NCI-H345 treated with DMSO at 0.1 percent for 48 hours (cell line): ENCODE measurements around the gene KCNMA1.
"Not testable (repeated sequence)": the region's sequence is repeated elsewhere in the genome, so short reads cannot be mapped to it uniquely, and the experiment has no call there.

ENCODE experiments used
- DNase-seq: peaks from one replicate; lab custom pipeline; 2025; ENCODE audit not compliant: unreplicated experiment; lab: John Stamatoyannopoulos, UW

Gene KCNMA1

DNA sequence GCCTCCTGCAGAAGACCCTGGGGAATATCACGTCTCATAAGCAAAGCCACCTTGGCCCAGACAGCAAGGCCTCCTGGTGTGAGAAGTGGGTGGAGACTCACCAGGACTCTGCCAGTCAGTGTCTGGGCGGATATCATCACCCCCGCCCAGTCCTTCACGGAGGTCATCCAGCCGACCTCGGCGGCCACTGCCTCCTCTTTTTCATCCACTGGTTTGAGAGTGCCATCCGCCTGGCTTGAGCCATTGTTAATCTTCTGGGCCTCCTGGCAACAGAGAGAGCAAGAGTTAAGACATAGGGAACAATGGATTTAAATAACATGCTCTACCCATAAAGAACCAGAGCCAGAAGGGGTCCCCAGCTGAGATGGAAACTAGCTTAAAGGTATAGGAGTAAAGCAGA is 233.8 kb downstream of the KCNMA1 start:
- DNase-seq = no peak

DNA sequence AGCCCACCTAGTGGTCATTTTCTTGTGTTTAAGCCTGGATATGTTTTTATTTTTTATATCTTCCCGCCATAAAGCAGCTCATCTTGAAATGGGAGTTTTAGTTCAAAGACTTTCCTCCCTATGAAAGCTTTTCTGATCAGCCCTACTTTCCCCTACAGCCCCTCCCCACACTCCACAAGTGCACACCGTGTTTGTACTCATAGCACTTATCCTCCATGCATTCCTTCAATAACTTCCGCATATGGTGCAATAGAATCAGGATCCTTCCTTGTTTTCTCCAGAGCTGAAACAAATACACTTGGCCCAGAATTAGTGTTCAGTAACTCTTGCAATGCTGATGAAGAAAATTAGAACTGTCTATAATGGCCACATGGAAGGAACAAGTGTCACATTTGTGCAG is 235.9 kb downstream of the KCNMA1 start:
- DNase-seq = no peak

DNA sequence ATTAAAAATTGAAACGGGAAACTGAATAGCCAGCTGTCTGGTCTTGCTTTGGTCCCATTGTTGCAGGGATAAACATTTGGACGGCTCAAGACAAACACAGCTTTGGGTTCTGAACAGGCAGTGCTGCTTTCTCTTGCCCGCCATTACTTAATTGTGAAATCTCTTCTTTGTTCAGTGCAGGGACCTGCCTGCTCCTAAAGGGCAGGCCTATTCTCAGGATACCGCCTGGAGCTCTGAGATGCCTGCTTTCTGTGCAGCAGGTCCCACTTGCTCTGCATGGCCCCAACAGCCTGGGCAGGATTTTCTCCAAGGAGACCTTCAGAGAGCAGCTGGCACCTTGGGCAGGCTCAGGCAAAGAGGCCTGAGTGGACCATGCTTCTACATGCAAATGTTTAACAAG is 237.6 kb downstream of the KCNMA1 start:
- DNase-seq = peak; percentile 45

DNA sequence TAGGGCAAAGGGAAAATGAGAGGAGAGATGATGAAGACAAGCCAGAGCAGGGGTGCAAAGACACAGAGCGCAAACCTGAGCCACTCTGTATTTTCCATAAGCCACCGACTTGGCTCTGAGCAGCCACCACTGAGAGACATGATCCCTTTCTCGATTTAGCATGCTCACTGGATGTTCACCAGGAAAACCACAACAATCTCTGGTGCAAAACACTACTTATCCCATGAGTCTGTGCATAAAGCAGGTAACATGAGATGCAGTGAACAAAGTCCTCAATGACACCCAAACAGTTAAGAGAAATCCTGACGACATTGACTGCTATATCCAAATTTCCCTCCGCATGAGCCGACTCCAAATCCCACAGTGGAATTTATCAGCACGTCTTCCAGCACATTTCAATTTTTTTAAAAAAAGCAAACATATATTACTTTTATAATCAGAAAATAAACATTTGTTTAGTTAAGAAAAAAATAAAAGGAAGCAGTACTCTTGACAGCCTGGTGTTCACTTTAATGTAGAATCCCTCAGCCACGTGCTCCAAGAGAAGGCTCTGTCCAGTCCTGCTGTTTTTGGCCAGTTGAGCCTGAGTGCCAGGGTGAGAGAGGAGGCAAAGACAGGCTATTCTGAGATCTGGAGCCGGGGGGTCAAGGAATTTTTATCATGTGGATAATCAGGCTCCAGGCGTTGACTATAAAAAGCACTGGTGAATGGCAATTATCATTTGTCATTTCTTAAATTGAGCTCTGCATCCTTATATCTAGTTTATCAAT is 238.4 kb downstream of the KCNMA1 start:
- DNase-seq = no peak

DNA sequence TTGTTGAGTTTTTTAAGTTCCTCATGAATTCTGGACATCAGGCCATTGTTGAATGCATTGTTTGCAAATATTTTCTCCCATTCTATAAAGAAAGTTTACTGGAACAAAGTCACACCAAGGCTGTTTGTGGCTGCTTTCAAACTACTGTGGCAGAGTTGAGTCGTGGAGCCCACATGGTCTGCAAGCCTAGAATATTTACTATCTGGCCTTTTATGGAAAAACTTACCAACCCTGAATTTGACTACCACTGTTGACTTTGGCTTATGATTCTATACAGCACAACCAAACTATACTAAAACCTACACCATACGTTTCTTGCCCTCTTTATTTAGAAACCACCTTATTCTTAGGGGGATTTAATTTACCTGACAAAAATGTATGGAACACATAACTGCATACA is 239.1 kb downstream of the KCNMA1 start:
- DNase-seq = no peak

DNA sequence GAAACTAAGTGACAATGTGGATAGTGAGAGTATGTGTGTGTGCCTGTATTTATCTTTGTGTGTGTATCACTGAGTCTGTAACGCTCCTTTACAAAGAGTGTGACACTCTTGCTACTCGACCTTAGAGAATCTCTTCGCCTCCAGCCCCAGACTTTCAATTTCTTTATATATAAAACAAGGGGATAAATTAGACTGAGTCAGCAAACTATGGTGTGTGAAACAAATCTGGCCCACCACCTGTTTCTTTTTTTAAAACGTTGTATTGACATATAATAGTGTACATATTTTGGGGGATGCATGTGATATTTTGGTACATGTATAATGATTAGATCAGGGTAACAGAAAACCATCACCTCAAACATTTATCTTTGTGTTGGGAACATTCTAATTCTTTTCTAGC is 240.5 kb downstream of the KCNMA1 start:
- no peak for DNase-seq

DNA sequence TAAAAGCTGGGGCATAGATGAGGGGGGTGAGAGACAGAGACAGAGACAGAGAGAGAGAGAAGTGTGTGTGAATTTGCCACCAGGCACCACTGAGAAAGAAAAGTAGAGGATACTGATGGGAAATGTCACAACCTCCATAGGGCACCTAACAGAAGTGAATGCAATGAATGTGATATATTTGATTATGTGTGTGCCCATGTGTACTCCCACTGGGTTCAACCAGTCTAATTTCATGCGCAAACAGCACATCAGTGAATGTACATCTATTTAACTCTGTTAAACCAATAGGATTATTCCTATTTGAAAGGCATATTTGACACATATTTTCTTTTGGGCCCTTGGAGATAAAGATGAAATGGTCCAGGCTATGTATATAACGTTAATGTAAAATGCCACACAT is 241.3 kb downstream of the KCNMA1 start:
- DNase-seq = no peak

DNA sequence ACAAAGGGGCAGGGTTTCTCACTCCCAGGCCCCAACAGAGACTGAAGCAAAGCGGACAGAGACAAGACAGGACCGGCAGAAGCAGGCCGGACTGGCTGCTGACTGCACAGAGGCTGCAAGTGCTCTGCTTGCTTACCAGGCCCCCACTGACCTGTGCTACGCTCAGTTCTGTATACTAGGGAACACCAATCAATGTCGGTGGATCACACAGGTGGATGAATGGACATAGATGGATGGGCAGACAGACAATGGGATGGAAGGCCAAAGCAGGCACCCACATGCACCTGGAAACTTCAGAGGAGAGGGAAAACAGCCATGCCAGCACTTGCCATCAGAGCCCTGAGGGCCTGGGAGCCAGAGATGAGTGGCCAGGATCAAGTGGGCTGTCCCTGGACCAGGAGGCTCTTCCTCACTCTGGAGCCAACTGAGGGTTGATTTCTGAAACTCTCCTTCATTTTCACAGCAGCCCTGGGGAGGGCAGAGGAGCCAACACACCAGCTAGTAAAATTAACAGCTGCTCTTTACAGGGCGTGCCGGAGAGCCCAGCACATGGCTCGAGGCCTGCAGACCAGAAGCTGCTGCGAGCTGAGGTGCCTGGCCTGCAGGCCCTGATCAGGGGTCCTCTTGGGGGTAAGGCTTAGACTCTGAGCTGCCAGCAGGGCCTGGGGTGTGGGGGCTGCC is 243.6 kb downstream of the KCNMA1 start:
- DNase-seq = no peak

DNA sequence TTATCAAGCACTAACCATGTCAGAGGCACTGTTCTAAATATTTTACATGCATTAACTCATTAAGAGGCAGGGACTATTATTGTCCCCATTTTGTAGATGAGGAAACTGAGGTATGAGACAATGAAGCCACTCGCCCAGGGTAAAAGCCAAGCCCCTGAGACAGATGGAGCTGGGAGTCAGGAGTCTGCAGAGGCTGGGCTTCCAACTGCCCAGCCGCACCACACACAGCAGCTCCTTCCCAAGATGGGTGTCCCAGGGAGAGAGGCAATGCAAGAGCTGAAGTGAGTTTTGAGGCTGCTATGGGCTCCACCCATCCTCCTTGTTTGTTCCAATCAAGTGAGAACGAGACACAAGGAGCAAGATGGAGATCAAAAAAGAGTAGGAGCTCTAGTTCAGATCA is 244.2 kb downstream of the KCNMA1 start:
- no peak for DNase-seq

DNA sequence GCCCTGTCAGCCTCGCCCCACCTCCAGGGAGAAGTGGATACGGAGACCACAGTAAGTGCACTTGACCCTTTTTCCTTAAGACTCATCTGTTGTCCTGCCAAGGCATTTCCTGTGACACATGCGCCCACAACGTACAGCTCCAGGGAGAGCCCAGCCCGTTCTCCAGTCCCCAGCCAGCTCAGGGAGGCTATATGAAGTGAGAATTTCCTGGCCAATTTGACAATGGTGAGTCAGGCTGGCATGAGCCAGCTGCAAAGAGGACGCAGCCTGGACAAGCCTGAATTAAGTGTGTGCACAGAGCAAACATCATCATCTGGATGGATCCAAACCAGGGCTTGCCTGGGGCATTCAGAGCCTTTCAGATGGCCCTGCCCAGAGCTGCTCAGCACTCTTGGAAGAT is 244.8 kb downstream of the KCNMA1 start:
- peak; percentile 44 for DNase-seq

DNA sequence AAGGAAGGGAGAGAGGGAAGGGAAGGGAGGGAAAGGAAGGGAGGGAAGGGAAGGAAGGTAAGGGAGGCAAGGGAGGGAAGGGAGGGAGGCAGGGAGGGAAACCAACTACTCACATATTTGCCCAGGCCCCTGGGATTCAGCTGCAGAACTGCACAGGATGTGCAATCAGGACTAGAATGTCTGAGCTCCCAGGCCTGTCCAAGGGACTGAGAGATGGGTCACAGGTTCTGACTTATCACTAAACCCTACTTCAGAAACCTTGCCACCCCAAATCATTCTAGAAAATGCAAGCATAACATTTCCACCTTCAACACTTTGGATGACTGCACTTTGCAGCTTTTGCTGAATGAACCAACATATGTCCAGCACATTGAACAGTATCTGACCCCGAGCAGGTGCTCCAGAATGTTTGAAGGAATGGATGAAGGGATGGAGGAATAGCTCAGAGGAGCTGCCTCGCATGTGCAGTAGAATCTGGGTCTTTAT is 245.3 kb downstream of the KCNMA1 start:
- no peak for DNase-seq

DNA sequence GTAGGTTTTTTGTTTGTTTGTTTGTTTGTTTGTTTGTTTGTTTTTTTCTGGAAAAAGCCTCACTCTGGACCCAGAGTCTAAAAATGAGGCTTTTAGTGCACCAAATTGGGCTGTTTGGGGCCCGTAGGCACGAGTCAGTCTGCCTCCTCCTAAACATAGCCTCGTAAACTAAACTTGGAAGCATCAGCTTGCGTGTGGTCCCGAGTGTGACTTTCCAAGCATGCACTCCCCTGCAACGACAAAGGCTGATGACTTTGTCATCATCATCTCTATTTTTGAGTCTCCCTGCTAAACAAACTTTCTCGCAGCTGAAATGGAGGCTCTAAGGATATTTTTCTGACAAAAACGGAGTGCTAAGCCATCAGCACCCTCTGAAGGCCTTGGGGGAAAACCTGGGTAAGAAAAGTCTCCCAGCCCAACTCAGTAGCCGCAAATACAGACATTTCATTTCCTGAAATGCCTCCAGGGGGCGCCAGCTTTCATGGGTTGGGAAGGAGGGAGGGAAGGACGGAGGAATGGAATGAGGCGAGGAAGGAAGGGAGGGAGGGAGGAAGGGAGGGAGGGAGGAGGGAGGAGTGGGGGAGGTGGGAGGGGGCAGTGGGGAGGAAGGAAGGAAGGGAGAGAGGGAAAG is 245.9 kb downstream of the KCNMA1 start:
- peak; percentile 30 for DNase-seq

DNA sequence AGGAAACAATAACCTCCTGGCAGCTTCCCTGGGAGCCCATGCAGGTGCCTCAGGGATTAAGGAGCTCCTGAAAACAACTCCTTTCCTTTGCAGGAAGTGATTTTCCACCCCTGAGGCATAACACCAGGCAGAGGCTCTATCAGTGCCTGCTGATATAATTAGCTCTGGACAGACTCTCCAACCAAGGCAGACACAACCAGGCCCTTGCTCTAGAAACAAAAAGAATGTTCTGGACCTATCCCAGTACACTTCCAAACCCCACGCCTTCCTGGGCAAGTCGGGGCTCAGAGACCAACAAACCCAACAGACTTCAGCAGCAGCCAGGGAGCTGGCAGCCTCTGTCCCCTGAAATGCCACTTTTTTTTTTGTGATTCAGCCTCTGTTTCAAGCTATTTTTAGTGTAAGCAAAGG is 247.1 kb downstream of the KCNMA1 start:
- no peak for DNase-seq

DNA sequence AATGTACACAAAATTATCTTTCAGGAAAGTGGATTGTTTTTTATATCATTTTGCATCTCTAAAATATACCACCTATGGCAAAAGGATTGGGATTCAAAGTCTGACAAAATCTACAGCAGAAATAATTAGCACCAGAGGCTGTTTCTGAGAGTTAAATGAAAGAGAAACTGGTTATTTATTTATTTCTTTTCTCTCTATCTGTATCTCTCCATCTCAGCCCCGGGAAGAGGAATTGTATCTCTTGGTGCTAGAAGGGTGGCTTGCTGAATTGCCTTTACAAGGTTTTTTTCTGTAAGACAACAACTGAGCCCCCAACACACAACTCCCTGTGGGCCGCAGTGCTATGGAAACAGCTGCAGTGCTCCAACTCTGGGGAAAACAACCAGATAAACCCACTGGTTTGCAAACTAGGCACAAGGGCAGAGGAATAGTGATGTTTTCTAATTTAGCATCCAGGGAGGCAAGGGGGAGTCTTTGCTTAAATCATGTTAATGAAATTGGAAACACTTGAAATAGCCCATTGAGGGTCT is 249.0 kb downstream of the KCNMA1 start:
- no peak for DNase-seq

DNA sequence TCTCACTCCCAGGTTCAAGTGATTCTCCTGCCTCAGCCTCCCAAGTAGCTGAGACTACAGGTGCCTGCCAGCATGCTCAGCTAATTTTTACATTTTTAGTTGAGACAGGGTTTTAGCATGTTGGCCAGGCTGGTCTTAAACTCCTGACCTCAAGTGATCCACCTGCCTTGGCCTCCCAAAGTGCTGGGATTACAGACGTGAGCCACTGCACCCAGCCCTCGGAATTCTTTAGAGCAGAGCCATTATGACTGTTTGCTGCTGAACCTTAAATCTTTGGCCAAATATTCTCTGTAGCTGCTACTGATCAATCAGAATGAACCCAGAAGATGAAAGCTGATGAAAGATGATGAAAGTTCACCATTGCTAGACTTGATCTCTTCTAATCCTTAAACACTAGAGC is 249.9 kb downstream of the KCNMA1 start:
- not testable (repeated sequence) for DNase-seq

DNA sequence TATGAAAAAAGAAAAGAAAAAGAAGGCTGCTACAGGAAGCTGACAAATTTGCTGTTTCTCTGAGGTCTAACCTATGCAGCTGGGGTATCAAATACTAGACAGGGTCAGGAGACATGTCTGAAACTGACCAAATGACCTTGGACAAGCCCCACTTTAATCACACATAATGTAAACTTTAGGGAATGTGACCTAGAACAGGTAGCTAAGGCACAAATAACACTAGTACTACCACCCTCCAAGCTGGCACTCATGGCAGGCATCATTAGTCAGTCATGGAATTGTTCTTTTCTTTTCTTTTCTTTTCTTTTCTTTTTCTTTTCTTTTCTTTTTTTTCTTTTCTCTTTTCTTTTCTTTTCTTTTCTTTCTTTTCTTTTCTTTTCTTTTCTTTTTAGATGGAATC is 250.4 kb downstream of the KCNMA1 start:
- no peak for DNase-seq

DNA sequence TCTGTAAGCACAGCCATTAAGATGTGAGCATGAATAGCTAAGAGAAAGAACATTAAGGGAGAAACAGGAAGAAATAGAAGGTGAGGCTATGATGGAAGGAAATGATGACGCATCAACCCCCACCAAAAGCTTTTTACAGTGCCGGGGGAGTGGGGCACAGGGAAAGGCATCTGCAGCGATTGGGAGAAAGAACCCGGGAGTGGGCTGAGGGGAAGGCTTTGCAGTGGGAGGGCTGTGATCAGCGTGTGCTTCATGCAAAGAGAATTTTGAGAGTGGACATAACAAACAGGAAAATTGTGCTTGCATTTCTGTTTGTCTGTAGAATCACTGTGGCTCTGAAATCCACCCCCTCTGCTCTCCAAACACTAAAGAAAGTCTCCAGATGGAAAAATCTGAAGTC is 250.8 kb downstream of the KCNMA1 start:
- no peak for DNase-seq

DNA sequence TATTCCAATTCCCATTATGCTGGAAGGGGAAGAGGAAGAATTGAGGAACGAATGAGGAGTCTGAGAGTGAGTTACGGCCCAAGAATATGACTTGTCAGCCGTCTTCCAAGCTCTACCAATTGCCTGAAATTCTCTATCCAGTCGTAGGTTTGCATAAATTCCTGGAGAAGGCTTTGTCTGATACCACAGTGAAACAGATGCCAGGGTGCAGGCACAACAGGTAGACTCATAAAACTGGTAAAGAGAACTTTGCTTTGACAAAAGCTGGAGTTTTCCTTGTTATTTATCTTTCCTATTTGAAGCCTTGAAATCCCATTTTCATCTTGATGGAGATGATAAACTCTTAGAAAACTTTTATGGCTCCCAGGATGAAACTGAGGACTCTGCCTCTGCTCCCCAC is 251.2 kb downstream of the KCNMA1 start:
- no peak for DNase-seq

DNA sequence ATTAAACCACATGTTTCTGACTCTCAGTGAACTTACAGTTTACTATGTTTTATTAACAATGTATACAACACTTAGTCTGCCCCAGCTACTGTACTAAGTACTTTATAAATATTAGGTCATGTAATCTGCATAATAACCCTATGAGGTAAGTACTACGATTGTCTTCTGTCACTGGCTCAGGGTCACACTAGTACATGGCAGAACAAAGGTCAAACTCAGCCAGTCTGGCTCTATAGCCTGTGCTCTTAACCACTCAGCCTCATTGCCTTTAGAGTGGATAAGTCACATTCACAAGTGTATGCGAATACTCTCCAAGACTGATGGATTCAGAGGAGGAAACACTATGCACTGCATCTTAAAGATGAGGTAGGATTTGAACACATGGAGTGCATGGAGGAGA is 252.3 kb downstream of the KCNMA1 start:
- DNase-seq = no peak

DNA sequence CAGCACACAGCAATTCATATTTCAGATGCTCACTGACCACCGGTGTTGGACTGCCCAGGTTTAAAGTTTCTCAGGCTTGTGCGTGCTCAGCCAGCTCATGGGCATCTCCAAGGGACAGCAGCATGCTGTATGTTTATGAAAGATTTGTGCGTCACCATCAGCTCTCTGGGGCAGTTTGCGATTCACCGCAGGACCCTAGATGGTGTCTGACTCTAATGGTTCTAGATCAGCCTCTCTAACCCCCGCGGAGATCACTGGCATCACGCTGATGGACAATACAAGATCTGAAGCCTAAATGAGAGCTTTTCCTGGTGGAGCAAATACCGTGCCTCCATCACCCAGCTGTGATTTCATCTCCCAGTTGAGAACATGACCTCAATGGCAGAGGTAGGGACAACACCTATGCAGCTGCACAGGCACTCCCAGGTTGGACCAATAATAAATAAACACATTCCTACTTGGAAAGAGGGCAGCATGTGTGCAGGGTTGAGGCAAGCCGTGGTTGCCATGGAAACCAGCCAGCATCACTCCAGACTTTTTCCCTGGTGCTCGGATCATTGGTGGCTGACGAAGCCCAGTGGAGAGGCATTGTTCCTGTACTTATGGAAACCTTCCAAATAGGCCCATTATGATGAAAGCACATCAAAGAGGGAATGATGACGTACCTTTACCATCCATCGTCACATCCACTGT is 253.6 kb downstream of the KCNMA1 start:
- no peak for DNase-seq

DNA sequence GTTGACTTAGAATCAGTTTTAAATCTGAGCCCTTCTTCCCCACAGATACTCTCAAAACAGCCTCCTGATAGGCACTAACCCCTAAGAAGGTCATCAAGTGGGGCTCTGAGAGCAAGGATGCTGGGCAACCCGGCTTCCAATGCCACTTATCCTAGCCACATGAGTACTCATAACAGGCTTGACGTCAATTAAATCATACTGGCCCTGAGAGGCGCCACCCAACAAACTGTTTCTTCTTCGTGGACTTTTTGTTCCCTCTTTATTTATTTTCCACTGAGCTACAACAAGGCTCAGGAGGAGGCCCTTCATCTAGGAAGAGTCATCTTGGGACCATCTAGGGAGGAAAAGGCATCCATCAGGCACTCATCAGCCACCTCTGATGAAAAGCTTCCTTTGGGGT is 255.9 kb downstream of the KCNMA1 start:
- DNase-seq = no peak
